DOHH2 (cell line): ENCODE results near the gene PSMA8.

ENCODE experiments used
- H3F3A ChIP-seq: fragments of 200-600 bp; sonication (generic), shearing (Covaris generic); 2 replicates; pipeline ENCODE4 v1.6.0; 2016; ENCODE audit warnings: antibody characterized with exemption, mild to moderate bottlenecking; ENCODE audit not compliant: control insufficient read depth, insufficient read depth
- H3K27ac ChIP-seq: fragments of 200-600 bp; sonication (generic); 2 replicates; pipeline ENCODE4 v1.5.1; 2014; ENCODE audit warnings: low read depth, mild to moderate bottlenecking, low read length, moderate library complexity
- H3K27me3 ChIP-seq: fragments of 200-600 bp; sonication (generic); 2 replicates; pipeline ENCODE4 v1.6.1; 2014; ENCODE audit warnings: mild to moderate bottlenecking, low read length, mixed read lengths; ENCODE audit not compliant: control insufficient read depth
- H3K36me3 ChIP-seq: fragments of 200-600 bp; sonication (generic); 2 replicates; pipeline ENCODE4 v1.6.1; 2014; ENCODE audit warnings: mild to moderate bottlenecking, low read length, moderate library complexity, mixed read lengths; ENCODE audit not compliant: control insufficient read depth
- H3K4me1 ChIP-seq: fragments of 200-600 bp; sonication (generic); 2 replicates; pipeline ENCODE4 v1.6.1; 2014; ENCODE audit warnings: mild to moderate bottlenecking, low read length, mixed read lengths; ENCODE audit not compliant: control insufficient read depth
- H3K4me2 ChIP-seq: fragments of 200-600 bp; sonication (generic); 2 replicates; pipeline ENCODE4 v1.6.0; 2014; ENCODE audit warnings: mild to moderate bottlenecking, low read length, moderate library complexity
- H3K4me3 ChIP-seq: fragments of 200-600 bp; sonication (generic); 2 replicates; pipeline ENCODE4 v1.5.1; 2014; ENCODE audit warnings: mild to moderate bottlenecking, low read length, mixed read lengths
- H3K79me2 ChIP-seq: fragments of 200-600 bp; sonication (generic); 2 replicates; pipeline ENCODE4 v1.6.1; 2014; ENCODE audit warnings: mild to moderate bottlenecking, low read length, mixed read lengths; ENCODE audit not compliant: control insufficient read depth
- H3K9me2 ChIP-seq: fragments of 200-600 bp; sonication (generic); replicated peaks from 2 replicates; pipeline ENCODE4 v1.6.1; 2014; ENCODE audit warnings: mild to moderate bottlenecking, low read length, mixed read lengths; ENCODE audit not compliant: control insufficient read depth
- H3K9me3 ChIP-seq: fragments of 200-600 bp; sonication (generic); 2 replicates; pipeline ENCODE4 v1.6.1; 2014; ENCODE audit warnings: antibody characterized with exemption, low read length, mixed read lengths; ENCODE audit not compliant: control insufficient read depth, insufficient read depth
- H4K20me1 ChIP-seq: fragments of 200-600 bp; sonication (generic); 2 replicates; pipeline ENCODE4 v1.6.0; 2014; ENCODE audit warnings: low read depth, mild to moderate bottlenecking, antibody characterized with exemption, low read length, moderate library complexity; ENCODE audit not compliant: control insufficient read depth, insufficient read depth
- EZH2phosphoT487 ChIP-seq: fragments of 200-600 bp; sonication (generic); IDR thresholded peaks from 2 replicates; pipeline ENCODE4 v1.6.1; 2017; ENCODE audit warnings: borderline replicate concordance, mild to moderate bottlenecking, antibody characterized with exemption, low read length, moderate library complexity, mixed read lengths
- TF ChIP-seq, protein P1 (sequence below): fragments of 200-600 bp; sonication (generic); IDR thresholded peaks from one replicate; pipeline ENCODE4 v1.5.1; 2014; ENCODE audit warnings: antibody characterized with exemption, mild to moderate bottlenecking, low read depth, low read length; ENCODE audit not compliant: poor library complexity, severe bottlenecking

The PSMA8 gene

GRCh38 chr18:26183395-26184112 is 49.9 kb downstream of the PSMA8 start:
- Histone ChIP-seq H3K36me3 (peaks cover 26% of the 10 kb centered on the region), H3K4me3 (no peak overlapping the region), H3F3A (peaks cover 5% of the 10 kb centered on the region), H3K9me3 (peaks cover 11% of the 10 kb centered on the region), H3K27me3 (no peaks in the 10 kb centered on the region), H3K4me1 (peaks cover 47% of the 10 kb centered on the region), H3K4me2 (peak overlapping the region; percentile 34), H3K27ac (peak overlapping the region; percentile 41), H4K20me1 (no peaks in the 10 kb centered on the region), H3K9me2 (no peaks in the 10 kb centered on the region), H3K79me2 (no peaks in the 10 kb centered on the region)
- TF ChIP-seq, protein P1, sequence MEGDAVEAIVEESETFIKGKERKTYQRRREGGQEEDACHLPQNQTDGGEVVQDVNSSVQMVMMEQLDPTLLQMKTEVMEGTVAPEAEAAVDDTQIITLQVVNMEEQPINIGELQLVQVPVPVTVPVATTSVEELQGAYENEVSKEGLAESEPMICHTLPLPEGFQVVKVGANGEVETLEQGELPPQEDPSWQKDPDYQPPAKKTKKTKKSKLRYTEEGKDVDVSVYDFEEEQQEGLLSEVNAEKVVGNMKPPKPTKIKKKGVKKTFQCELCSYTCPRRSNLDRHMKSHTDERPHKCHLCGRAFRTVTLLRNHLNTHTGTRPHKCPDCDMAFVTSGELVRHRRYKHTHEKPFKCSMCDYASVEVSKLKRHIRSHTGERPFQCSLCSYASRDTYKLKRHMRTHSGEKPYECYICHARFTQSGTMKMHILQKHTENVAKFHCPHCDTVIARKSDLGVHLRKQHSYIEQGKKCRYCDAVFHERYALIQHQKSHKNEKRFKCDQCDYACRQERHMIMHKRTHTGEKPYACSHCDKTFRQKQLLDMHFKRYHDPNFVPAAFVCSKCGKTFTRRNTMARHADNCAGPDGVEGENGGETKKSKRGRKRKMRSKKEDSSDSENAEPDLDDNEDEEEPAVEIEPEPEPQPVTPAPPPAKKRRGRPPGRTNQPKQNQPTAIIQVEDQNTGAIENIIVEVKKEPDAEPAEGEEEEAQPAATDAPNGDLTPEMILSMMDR: no peak
- no peak for TF ChIP-seq EZH2phosphoT487

GRCh38 chr18:26185267-26185666 is 51.6 kb downstream of the PSMA8 start:
- Histone ChIP-seq H3K9me3 (peaks cover 11% of the 10 kb centered on the region), H3K9me2 (no peaks in the 10 kb centered on the region), H4K20me1 (no peaks in the 10 kb centered on the region), H3K79me2 (no peaks in the 10 kb centered on the region), H3K4me1 (peaks cover 60% of the 10 kb centered on the region), H3K27me3 (no peaks in the 10 kb centered on the region), H3K36me3 (peaks cover 24% of the 10 kb centered on the region), H3F3A (peaks cover 5% of the 10 kb centered on the region), H3K27ac (no peak overlapping the region), H3K4me3 (no peak overlapping the region), H3K4me2 (no peak overlapping the region)
- no peak for TF ChIP-seq EZH2phosphoT487
- TF ChIP-seq, protein P1: peak; percentile 48

- Histone ChIP-seq H3K4me2 (peak overlapping the region; percentile 59), H3K4me3 (peak overlapping the region; percentile 53), H3K27ac (peak overlapping the region; percentile 83)
Observed at GRCh38 chr18:26190506-26190905, 56.8 kb downstream of the PSMA8 start.

More at GRCh38 chr18:26190506-26190905, 56.8 kb downstream of the PSMA8 start:
- Histone ChIP-seq H3K9me3 (peaks cover 2% of the 10 kb centered on the region; the same call in 1 of the 2 replicates), H3K9me2 (no peaks in the 10 kb centered on the region), H3K36me3 (peaks cover 3% of the 10 kb centered on the region; the same call in 1 of the 2 replicates), H3K4me1 (peaks cover 42% of the 10 kb centered on the region), H3K79me2 (no peaks in the 10 kb centered on the region), H4K20me1 (no peaks in the 10 kb centered on the region), H3F3A (peaks cover 23% of the 10 kb centered on the region), H3K27me3 (no peaks in the 10 kb centered on the region)
- TF ChIP-seq, protein P1: no peak
- no peak for TF ChIP-seq EZH2phosphoT487
